HepG2 (cell line): ENCODE data around the gene CMIP. TPM values are rescaled to one million over a fixed set of nuclear protein-coding genes. Genes with fewer than 3 reads are reported as not detected.

Experiments
- ATAC-seq: fragments of 200-7000 bp; cut with Tn5 transposase; 3 replicates; pipeline ENCODE4 v1.9.1; 2020; ENCODE audit warnings: mild to moderate bottlenecking, moderate library complexity
- BruUV-seq: library from RNA; stranded (reverse); fragments of 400-500 nt; replicated peaks from 2 replicates; lab custom pipeline; 2021; lab: Mats Ljungman, UMichigan
- CTCF ChIA-PET: fragments of 300-600 bp; formaldehyde crosslinking; extraction: SDS; loops from one replicate; lab custom pipeline; 2021; ENCODE audit warnings: low total read pairs, inconsistent platforms, low intra/inter-chr PET ratio; lab: Yijun Ruan, JAX
- POLR2A ChIA-PET: fragments of 350-600 bp; sonication (Branson Sonifier 250); formaldehyde crosslinking; loops from one replicate; lab custom pipeline; 2020; ENCODE audit warnings: antibody characterized with exemption, inconsistent platforms; lab: Yijun Ruan, JAX
- DNase-seq: peaks from one replicate; pipeline ENCODE4 v3.0.0-alpha.2; 2015; ENCODE audit warnings: low spot score
- FAIRE-seq: peaks from 3 replicates; lab custom pipeline; 2011; peaks lifted over from hg19 to GRCh38; lab: Jason Lieb, UNC
- H2AFZ ChIP-seq: one replicate; pipeline ENCODE4 v1.6.1; 2011; ENCODE audit warnings: low read length, inconsistent platforms
- H3K27ac ChIP-seq: fragments of 300-600 bp; 3 replicates; pipeline ENCODE4 v1.8.0; 2011; ENCODE audit warnings: mixed run types, mild to moderate bottlenecking, mixed read lengths, low read length, inconsistent platforms; ENCODE audit not compliant: insufficient read depth; ENCODE audit errors: extremely low read length
- H3K27me3 ChIP-seq, 2 experiments: fragments of 200-600 bp in 1 of 2; 2 replicates in 1 of 2; 3 replicates in 1 of 2; pipeline versions ENCODE4 v1.6.0 to v1.8.0; 2011; ENCODE audit warnings: low read length in 2 of 2, mild to moderate bottlenecking in 2 of 2, moderate library complexity in 2 of 2, inconsistent platforms in 1 of 2; ENCODE audit not compliant: insufficient read depth in 2 of 2, control insufficient read depth in 1 of 2
- H3K36me3 ChIP-seq, 2 experiments: fragments of 200-600 bp in 1 of 2; replicated peaks in 1 of 2; 2 replicates in 1 of 2; 3 replicates in 1 of 2; pipeline versions ENCODE4 v1.5.1 to v1.8.0; 2011; ENCODE audit warnings: low read length in 2 of 2, inconsistent platforms in 1 of 2; ENCODE audit not compliant: insufficient read depth in 2 of 2, control insufficient read depth in 1 of 2
- H3K4me1 ChIP-seq: 2 replicates; pipeline ENCODE4 v1.5.1; 2012; ENCODE audit warnings: low read length, inconsistent platforms; ENCODE audit not compliant: insufficient read depth
- H3K4me2 ChIP-seq: 2 replicates; pipeline ENCODE4 v1.6.0; 2011; ENCODE audit warnings: low read depth, low read length, inconsistent platforms
- H3K4me3 ChIP-seq, 3 experiments: fragments of 200-600 bp in 1 of 3; sonication (generic), shearing (Covaris generic) in 1 of 3; replicated peaks in 1 of 3; 2 replicates each; pipeline ENCODE4 v1.5.1; 2011 to 2016; ENCODE audit warnings: low read length in 3 of 3, inconsistent platforms in 2 of 3, low read depth in 2 of 3, mild to moderate bottlenecking in 2 of 3, control low read depth in 1 of 3, mixed read lengths in 1 of 3; ENCODE audit not compliant: insufficient read depth in 1 of 3
- H3K79me2 ChIP-seq: one replicate; pipeline ENCODE4 v1.6.1; 2011; ENCODE audit warnings: low read length, inconsistent platforms; ENCODE audit not compliant: insufficient read depth
- H3K9ac ChIP-seq: 2 replicates; pipeline ENCODE4 v1.6.0; 2011; ENCODE audit warnings: mild to moderate bottlenecking, low read depth, low read length, inconsistent platforms; ENCODE audit not compliant: insufficient read depth
- H3K9me3 ChIP-seq: 2 replicates; pipeline ENCODE4 v1.5.1; 2012; ENCODE audit warnings: mild to moderate bottlenecking, low read length
- H4K20me1 ChIP-seq: 2 replicates; pipeline ENCODE4 v1.6.0; 2011; ENCODE audit warnings: inconsistent platforms, mild to moderate bottlenecking, low read length, moderate library complexity; ENCODE audit not compliant: insufficient read depth
- CREM ChIP-seq, 2 experiments: sonication (generic) in 1 of 2; formaldehyde crosslinking in 1 of 2; IDR thresholded peaks; 2 replicates each; pipeline versions ENCODE4 v1.4.0 to v1.6.1; 2016 to 2020; ENCODE audit warnings: antibody characterized with exemption in 1 of 2, mild to moderate bottlenecking in 1 of 2, missing genetic modification reagents in 1 of 2
- DNMT3B ChIP-seq: conservative IDR thresholded peaks from 2 replicates; pipeline ENCODE4 v1.6.1; 2016; ENCODE audit warnings: missing biosample characterization, control low read depth
- KLF11 ChIP-seq: IDR thresholded peaks from 2 replicates; pipeline ENCODE4 v1.6.1; 2016; ENCODE audit warnings: missing compliant biosample characterization
- XRCC5 ChIP-seq: fragments of 200-400 bp; formaldehyde crosslinking; optimal IDR thresholded peaks from 2 replicates; pipeline ENCODE3; 2017; ENCODE audit warnings: mild to moderate bottlenecking, low read length
- ZBTB38 ChIP-seq: sonication (generic); formaldehyde crosslinking; IDR thresholded peaks from 2 replicates; pipeline ENCODE4 v1.5.1; 2020; ENCODE audit warnings: mild to moderate bottlenecking, missing genetic modification reagents
- ZFP36L1 ChIP-seq: sonication (generic); formaldehyde crosslinking; IDR thresholded peaks from 2 replicates; pipeline ENCODE4 v1.8.0; 2022; ENCODE audit warnings: mild to moderate bottlenecking, missing genetic modification reagents, moderate library complexity
- ZKSCAN1 ChIP-seq: fragments of 150-350 bp; IDR thresholded peaks from 2 replicates; pipeline ENCODE4 v1.6.1; 2014; ENCODE audit warnings: low read length
- ZNF629 ChIP-seq: sonication (generic); formaldehyde crosslinking; conservative IDR thresholded peaks from 2 replicates; pipeline ENCODE4 v1.5.0; 2020; ENCODE audit warnings: missing genetic modification reagents
- WGBS: methylation state at CpG from one replicate; pipeline ENCODE4 v1.1.6; 2017; ENCODE audit warnings: low lambda C conversion rate; 5-methylcytosine and 5-hydroxymethylcytosine counted together
- in situ Hi-C: cut with HindIII; loops from 2 replicates; pipeline ENCODE4 v1.10.0; 2017; ENCODE audit warnings: low pct_unique_long_range_greater_than_20kb; ENCODE audit not compliant: extremely low pct_ligation_motif_present
- intact Hi-C: fragments of 100-400 bp; cut with micrococcal nuclease; formaldehyde crosslinking; loops from one replicate; pipeline ENCODE4 v1.10.0; 2022; ENCODE audit not compliant: unreplicated experiment
- polyA plus RNA-seq, 8 experiments: library from polyadenylated mRNA; depleted of rRNA in 3 of 8; stranded (reverse) in 7 of 8; unstranded in 1 of 8; fragments of >200 nt; fragmentation: Illumina TruSeq in 4 of 8; extraction: Trizol in 4 of 8; gene quantifications; 2 replicates each; pipeline versions ENCODE4 v1.2.1 to v1.2.3, GENCODE V29; 2011 to 2016; ENCODE audit warnings: low read depth in 4 of 8, missing spikeins in 1 of 8, mixed read lengths in 1 of 8; ENCODE audit not compliant: insufficient read depth in 1 of 8
- total RNA-seq, 5 experiments: library from RNA; depleted of rRNA; stranded (reverse); fragments of >200 nt; fragmentation: Illumina TruSeq; extraction: Trizol; gene quantifications; 2 replicates each; pipeline ENCODE4 v1.2.3, GENCODE V29; 2016; ENCODE audit warnings: low read depth in 1 of 5
- TF ChIP-seq, protein P1 (sequence below): sonication (generic); formaldehyde crosslinking; IDR thresholded peaks from 2 replicates; pipeline ENCODE4 v1.8.0; 2022; ENCODE audit warnings: missing genetic modification reagents, mild to moderate bottlenecking, moderate library complexity, borderline replicate concordance
- TF ChIP-seq, protein P2 (sequence below): sonication (generic); formaldehyde crosslinking; IDR thresholded peaks from 2 replicates; pipeline ENCODE4 v1.9.0; 2021; ENCODE audit warnings: missing genetic modification reagents, borderline replicate concordance

The CMIP gene
- total and polyA plus RNA-seq, 2 of the 13 experiments (the other 11 are each of a cell fraction or from before 2014, with no cell fraction given): 10.9 to 18.1 TPM

DNA sequence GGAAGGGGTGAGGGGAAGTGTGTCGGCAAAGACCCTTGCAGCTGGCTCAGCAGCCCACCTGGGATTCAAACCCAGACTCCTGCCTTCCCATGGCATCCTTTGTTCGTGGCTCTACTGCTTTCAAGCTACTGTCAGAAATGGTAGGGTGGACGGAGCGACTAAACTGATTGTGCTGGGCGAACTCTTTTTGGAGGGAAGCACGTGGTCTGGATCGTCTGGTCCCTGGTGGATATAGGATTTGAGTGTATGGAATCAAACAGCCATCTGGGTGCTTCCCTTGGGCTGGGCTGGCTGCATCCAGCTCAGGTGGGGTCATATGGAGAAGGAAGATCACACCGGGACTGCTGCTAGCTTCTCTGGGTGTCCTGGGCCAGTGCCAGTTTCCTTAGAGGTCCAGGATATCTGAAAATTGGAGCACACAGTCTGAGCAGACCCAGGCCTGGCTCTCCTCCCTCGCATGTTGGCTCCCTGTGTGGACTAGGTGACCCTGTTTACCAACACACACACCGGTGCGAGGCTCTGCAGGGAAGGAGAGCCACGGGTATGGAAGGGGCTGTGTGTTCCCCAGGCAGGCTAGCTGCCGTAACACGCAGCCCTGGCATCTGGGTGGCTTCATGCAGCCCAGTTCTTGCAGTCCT, 8.6 kb downstream of the CMIP start (continued):
- TF ChIP-seq, protein P1, sequence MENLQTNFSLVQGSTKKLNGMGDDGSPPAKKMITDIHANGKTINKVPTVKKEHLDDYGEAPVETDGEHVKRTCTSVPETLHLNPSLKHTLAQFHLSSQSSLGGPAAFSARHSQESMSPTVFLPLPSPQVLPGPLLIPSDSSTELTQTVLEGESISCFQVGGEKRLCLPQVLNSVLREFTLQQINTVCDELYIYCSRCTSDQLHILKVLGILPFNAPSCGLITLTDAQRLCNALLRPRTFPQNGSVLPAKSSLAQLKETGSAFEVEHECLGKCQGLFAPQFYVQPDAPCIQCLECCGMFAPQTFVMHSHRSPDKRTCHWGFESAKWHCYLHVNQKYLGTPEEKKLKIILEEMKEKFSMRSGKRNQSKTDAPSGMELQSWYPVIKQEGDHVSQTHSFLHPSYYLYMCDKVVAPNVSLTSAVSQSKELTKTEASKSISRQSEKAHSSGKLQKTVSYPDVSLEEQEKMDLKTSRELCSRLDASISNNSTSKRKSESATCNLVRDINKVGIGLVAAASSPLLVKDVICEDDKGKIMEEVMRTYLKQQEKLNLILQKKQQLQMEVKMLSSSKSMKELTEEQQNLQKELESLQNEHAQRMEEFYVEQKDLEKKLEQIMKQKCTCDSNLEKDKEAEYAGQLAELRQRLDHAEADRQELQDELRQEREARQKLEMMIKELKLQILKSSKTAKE: no peak
- TF ChIP-seq KLF11: no peak
- no peak for TF ChIP-seq DNMT3B (CRISPR knock-in tag)
- TF ChIP-seq XRCC5: no peak
- no peak for TF ChIP-seq CREM (IDR thresholded peaks at IDR 0.05)
- no peak for TF ChIP-seq CREM (CRISPR knock-in tag; IDR thresholded peaks at IDR 0.05)
- TF ChIP-seq ZBTB38 (CRISPR knock-in tag): peak; percentile 74; the same call in 1 of the 2 replicates
- peak; percentile 71; the same call in 1 of the 2 replicates for TF ChIP-seq ZFP36L1

DNA sequence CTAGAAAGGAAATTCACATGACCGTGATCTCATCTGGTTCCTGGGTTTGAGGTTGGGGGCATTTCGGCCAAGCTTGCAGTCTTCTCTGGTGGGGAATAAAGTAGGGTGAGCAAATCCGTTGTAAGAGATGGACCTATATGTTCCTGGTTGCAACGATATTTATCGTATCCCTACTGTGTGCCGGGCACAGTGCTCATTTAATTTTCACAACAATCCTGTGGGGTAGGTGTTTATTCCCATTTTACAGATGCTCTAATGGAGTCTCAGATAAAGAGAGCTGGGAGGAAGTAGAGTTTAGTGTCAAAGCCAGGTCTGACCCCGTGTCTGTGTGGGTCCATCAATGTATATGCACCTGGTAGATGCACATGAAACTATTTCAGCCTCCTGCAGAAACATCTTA, 9.4 kb downstream of the CMIP start:
- Histone ChIP-seq H3K4me3 (no peak overlapping the region), H3K4me1 (peaks cover 100% of the 10 kb centered on the region), H4K20me1 (peaks cover 68% of the 10 kb centered on the region), H3K9me3 (no peaks in the 10 kb centered on the region), H3K9ac (0 out of 2 replicates have a peak overlapping the region, but pooled peaks have one; percentile 67)
- POLR2A ChIA-PET: interaction anchor here (3.6 kb wide), 1 partner anchor 80 kb away, joined by 30 read pairs; no protein-coding TSS in a partner anchor
- TF ChIP-seq, protein P2, sequence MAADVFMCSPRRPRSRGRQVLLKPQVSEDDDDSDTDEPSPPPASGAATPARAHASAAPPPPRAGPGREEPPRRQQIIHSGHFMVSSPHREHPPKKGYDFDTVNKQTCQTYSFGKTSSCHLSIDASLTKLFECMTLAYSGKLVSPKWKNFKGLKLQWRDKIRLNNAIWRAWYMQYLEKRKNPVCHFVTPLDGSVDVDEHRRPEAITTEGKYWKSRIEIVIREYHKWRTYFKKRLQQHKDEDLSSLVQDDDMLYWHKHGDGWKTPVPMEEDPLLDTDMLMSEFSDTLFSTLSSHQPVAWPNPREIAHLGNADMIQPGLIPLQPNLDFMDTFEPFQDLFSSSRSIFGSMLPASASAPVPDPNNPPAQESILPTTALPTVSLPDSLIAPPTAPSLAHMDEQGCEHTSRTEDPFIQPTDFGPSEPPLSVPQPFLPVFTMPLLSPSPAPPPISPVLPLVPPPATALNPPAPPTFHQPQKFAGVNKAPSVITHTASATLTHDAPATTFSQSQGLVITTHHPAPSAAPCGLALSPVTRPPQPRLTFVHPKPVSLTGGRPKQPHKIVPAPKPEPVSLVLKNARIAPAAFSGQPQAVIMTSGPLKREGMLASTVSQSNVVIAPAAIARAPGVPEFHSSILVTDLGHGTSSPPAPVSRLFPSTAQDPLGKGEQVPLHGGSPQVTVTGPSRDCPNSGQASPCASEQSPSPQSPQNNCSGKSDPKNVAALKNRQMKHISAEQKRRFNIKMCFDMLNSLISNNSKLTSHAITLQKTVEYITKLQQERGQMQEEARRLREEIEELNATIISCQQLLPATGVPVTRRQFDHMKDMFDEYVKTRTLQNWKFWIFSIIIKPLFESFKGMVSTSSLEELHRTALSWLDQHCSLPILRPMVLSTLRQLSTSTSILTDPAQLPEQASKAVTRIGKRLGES (CRISPR knock-in tag): no peak
- TF ChIP-seq ZKSCAN1 (peak; percentile 59; the same call in 1 of the 2 replicates), ZNF629 (CRISPR knock-in tag) (peak; percentile 70; the same call in 1 of the 2 replicates)
- TF ChIP-seq, all 625 proteins: peak for 2
- no peak overlapping the region for H2AFZ ChIP-seq
- peak overlapping the region; percentile 97 for H3K4me2 ChIP-seq
- no peaks in the 10 kb centered on the region for H3K27me3 ChIP-seq
- H3K36me3 ChIP-seq: peaks cover 8 to 19% of the 10 kb centered on the region in 2 experiments
- WGBS: 95% methylated on average over 7 of the region's 7 CpGs
- CTCF ChIA-PET: no interaction called here
- H3K79me2 ChIP-seq: peaks cover 98% of the 10 kb centered on the region
- no peak for FAIRE-seq
- no TSS peak for BruUV-seq
- no peak for ATAC-seq
- intact Hi-C loops (no loop called here), in situ Hi-C loops (no loop called here)
- H3K27ac ChIP-seq: peak overlapping the region; percentile 89
- no peak for DNase-seq
